AG04449 (cell line): ENCODE data around the gene NME3.

Experiments used
- CTCF ChIA-PET: fragments of 350-600 bp; formaldehyde crosslinking; extraction: SDS; loops from one replicate; lab custom pipeline; 2021; ENCODE audit warnings: antibody characterized with exemption; lab: Yijun Ruan, JAX
- POLR2A ChIA-PET: fragments of 400-600, 350-600 bp; formaldehyde crosslinking; extraction: SDS; loops from one replicate; lab custom pipeline; 2020; ENCODE audit warnings: antibody characterized with exemption, inconsistent platforms; lab: Yijun Ruan, JAX
- DNase-seq: peaks from one replicate; pipeline ENCODE4 v3.0.0-alpha.2; 2010; ENCODE audit warnings: low read depth, low spot score
- H3K4me3 ChIP-seq: 2 replicates; pipeline ENCODE4 v1.5.1; 2011; ENCODE audit warnings: low read depth, mild to moderate bottlenecking, control low read depth, low read length
- CTCF ChIP-seq: IDR thresholded peaks from one replicate; pipeline ENCODE4 v1.5.1; 2011; ENCODE audit warnings: mild to moderate bottlenecking, moderate library complexity, low read length, control low read depth, inconsistent platforms; ENCODE audit not compliant: insufficient read depth; ENCODE audit errors: missing control alignments

The NME3 gene

GRCh38 chr16:1729026-1729425 lies 42.3 kb downstream of the NME3 start:
- CTCF ChIA-PET: no interaction called here
- H3K4me3 ChIP-seq: no peak overlapping the region
- TF ChIP-seq CTCF: no peak
- POLR2A ChIA-PET: interaction anchor here (0.7 kb wide), 1 partner anchor 412 kb away, joined by 5 read pairs; no protein-coding TSS in a partner anchor
- no peak for DNase-seq

- CTCF ChIA-PET: interaction anchor here (0.9 kb wide), 1 partner anchor 20 kb away, joined by 4 read pairs; no protein-coding TSS in a partner anchor
- H3K4me3 ChIP-seq: no peak overlapping the region
- POLR2A ChIA-PET: interaction anchor here (0.7 kb wide), 1 partner anchor 413 kb away, joined by 5 read pairs; no protein-coding TSS in a partner anchor
- DNase-seq: no peak
- TF ChIP-seq CTCF: no peak
Measured at GRCh38 chr16:1727651-1728624, 43.4 kb downstream of the NME3 start.

GRCh38 chr16:1726661-1727502 lies 44.5 kb downstream of the NME3 start:
- H3K4me3 ChIP-seq: no peak overlapping the region
- CTCF ChIA-PET: interaction anchor here (1.0 kb wide), 1 partner anchor 24 kb away, joined by 3 read pairs; no protein-coding TSS in a partner anchor
- TF ChIP-seq CTCF: no peak
- POLR2A ChIA-PET: no interaction called here
- DNase-seq: no peak

GRCh38 chr16:1724491-1724890 lies 46.9 kb downstream of the NME3 start:
- no peak overlapping the region for H3K4me3 ChIP-seq
- ChIA-PET POLR2A (no interaction called here), CTCF (interaction anchor here (0.9 to 2.4 kb wide), 14 partner anchors 9 to 361 kb away, joined by 3 to 13 read pairs (median 4); no protein-coding TSS in a partner anchor)
- no peak for TF ChIP-seq CTCF
- no peak for DNase-seq

GRCh38 chr16:1723450-1724147 lies 47.7 kb downstream of the NME3 start:
- peak; percentile 53 for TF ChIP-seq CTCF
- ChIA-PET CTCF (interaction anchor here (0.6 to 2.4 kb wide), 22 partner anchors 10 to 306 kb away, joined by 3 to 13 read pairs (median 3); no protein-coding TSS in a partner anchor), POLR2A (no interaction called here)
- no peak for DNase-seq
- no peak overlapping the region for H3K4me3 ChIP-seq
